Measurements from ENCODE around the gene ADISSP.

ADISSP gene

DNA sequence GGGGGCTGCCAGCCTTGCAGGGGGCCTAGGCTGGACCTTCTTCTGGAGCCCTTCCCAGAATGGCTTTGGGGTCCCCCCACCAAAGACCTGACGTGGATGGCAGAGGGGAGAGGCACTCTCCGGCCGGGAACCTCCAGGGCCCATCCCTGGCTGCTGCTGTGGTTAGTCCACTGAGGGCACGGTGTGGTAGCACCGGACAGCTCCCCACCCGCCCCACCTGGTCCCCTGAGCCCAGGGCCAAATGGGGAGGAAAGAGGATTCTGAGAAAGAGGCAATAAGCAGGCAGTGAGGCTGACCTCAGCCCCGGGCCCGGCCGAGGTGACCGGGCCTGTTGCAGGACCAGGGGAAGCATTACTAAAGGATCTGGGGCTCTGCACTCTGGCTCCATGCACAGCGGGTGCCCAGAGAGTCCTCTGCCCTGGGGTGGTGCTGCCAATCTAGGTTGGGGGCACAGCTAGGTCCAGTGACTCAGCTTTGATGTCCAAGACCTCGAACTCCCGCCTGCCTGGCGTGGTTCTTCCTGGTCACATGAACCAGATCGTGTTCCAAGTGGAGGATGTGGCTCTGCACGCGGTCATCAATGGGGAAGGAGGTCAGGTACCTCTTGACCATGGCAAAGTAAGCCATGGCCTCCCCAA, 16.8 kb upstream of the ADISSP start:
- no peak overlapping the region for H3K4me3 ChIP-seq (ENCODE audit: low read length)
- no peak for DNase-seq (ENCODE audit: low read depth)
- TF ChIP-seq, protein P1, sequence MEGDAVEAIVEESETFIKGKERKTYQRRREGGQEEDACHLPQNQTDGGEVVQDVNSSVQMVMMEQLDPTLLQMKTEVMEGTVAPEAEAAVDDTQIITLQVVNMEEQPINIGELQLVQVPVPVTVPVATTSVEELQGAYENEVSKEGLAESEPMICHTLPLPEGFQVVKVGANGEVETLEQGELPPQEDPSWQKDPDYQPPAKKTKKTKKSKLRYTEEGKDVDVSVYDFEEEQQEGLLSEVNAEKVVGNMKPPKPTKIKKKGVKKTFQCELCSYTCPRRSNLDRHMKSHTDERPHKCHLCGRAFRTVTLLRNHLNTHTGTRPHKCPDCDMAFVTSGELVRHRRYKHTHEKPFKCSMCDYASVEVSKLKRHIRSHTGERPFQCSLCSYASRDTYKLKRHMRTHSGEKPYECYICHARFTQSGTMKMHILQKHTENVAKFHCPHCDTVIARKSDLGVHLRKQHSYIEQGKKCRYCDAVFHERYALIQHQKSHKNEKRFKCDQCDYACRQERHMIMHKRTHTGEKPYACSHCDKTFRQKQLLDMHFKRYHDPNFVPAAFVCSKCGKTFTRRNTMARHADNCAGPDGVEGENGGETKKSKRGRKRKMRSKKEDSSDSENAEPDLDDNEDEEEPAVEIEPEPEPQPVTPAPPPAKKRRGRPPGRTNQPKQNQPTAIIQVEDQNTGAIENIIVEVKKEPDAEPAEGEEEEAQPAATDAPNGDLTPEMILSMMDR (conservative IDR thresholded peaks at IDR 0.05; ENCODE audit: low read depth, low read length): no peak

DNA sequence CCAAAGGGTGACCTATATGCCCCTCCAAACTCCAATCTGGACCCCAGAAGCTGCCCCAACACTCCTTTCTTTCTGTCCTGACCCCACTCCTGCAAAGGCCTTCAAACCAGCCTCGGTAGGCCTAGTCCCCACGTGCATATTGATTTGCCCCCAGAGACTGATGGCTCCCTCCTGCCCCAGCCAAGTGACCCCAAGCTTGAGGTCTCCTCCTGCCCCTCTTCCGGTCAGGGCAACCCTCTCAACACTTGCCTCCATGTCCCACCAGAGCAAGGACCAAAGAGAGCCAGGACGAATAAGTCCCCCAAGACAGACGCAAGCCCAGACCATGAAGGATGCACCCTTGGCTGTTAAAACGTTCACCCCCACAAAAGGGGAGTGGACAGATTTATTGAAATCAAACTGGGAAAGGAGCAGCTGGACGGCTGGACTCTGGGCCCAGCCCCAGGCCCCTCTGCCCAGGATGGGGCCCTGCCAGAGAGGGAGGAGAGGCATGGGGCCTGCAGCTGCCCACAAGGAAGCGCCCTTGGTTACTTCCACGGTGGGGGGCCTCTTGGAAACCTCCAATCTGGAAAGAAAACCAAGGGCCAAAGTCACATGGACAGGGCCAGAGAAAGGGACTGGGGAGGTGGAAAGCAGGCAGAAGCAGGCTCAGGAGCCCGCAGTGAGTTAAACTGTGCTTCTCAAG, 16.1 kb upstream of the ADISSP start:
- H3K4me3 ChIP-seq (ENCODE audit: low read length): no peak overlapping the region
- DNase-seq (ENCODE audit: low read depth): no peak
- TF ChIP-seq, protein P1 (conservative IDR thresholded peaks at IDR 0.05; ENCODE audit: low read depth, low read length): no peak

DNA sequence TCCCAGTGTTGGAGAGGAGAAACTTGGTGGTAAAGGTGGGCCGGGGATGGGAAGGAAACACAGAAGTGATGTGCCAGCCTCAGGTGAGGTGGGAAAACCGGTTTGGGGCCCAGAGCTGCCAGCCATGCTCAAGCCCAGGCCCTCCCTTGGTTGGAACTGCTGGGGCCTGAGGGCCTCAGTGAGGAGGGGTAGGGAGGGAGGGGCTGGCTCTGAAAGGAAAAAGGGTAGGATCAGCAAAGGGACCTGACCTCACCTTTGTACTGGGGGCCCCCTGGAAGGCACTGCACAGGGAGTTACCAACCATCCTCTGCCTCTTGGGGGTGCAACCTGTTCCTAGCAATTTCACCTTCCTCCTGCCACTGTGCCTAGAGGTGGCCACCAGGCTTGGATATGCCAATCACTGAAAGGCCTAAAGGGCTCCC, 15.5 kb upstream of the ADISSP start:
- TF ChIP-seq, protein P1 (conservative IDR thresholded peaks at IDR 0.05; ENCODE audit: low read depth, low read length): no peak
- H3K4me3 ChIP-seq (ENCODE audit: low read length): no peak overlapping the region
- no peak for DNase-seq (ENCODE audit: low read depth)

DNA sequence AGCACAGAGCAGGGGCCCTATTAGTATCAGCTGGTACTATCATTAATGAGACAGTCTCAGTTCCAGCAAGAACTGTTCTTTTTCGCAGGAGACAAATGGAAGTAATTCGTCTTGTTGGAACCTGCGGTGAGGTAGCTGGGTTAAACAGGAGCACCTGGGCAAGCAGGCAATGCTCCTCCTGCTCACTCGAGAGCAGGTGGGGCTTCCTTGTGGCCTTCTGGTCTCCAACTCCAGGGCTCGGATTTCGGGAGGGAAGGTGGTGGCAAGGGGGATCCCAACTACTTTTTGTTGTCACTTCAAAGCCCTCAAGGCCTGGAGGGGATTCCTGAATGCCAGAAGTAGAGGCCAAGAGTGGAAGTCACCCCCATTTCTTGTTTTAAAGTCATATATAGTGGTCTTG, 15.0 kb upstream of the ADISSP start:
- H3K4me3 ChIP-seq (ENCODE audit: low read length): no peak overlapping the region
- no peak for DNase-seq (ENCODE audit: low read depth)
- TF ChIP-seq, protein P1 (conservative IDR thresholded peaks at IDR 0.05; ENCODE audit: low read depth, low read length): no peak

DNA sequence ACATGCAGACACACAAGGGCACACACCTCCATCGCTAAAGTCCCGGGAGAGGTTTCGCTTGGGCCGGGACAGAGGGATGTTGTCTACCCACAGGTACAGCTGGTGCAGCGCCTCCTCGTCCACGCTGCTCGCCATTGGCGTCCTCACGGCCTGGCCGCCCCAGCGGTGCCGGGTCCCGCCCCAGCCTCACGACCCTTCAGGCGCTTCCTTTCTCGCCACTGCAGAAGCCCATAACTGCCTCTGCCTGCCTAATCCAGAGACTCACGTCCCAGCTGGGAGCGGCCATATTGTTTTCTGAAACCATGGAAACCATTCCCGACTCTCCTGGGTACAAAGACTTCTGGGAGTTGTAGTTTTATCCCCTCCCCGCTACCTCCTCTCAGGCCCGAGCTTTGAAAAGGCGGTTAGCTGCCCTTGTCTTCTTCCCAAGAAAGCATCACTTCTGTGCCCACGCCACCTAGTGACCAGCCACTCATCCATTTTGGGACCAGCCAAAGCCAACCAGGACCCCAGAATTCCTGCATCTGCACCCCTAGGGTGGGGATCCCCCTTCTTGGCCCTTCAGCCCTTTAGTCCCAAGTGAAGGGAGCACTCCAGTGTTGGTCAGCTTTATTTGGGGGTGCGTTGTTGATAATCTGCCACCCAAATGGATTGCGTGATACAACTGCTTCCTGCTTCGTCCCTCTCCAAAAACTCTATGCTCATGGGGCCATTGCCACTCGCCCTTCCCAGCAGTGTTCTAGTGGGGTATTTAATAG, 13.8 kb upstream of the ADISSP start, which contains the start of gene SPEF1:
TSS of gene SPEF1 (minus strand) at position 296 of the 758 bp plus-strand sequence. CDS start at position 135, 161 bp downstream.
- TF ChIP-seq, protein P1 (conservative IDR thresholded peaks at IDR 0.05; ENCODE audit: low read depth, low read length): peak; percentile 52
- H3K4me3 ChIP-seq (ENCODE audit: low read length): peak within 1 kb of the TSS; percentile 52
- DNase-seq (ENCODE audit: low read depth): peak; percentile 68

DNA sequence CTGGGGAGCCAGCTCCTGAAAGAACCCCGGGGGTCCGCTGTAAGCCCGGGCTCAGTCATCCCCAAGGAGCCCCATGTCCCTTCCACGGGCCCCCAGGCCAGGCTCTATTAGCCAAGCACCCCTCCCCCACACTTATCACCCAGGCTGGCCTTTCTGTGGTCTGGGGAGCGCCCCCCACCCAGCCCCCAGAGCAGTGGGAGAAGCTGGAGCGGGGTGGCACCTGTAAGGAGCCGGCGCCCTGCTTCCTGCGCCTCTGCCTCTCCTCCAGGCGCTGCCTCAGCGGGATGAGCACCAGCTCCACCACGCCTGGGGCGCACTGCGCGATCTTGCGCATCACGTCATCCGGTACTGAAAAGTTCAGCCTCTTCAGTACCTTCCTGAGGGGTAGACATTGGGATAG, 11.4 kb upstream of the ADISSP start:
- no peak overlapping the region for H3K4me3 ChIP-seq (ENCODE audit: low read length)
- TF ChIP-seq, protein P1 (conservative IDR thresholded peaks at IDR 0.05; ENCODE audit: low read depth, low read length): no peak
- no peak for DNase-seq (ENCODE audit: low read depth)

Measured in retinal pigment epithelial cell (primary cell).